ENCODE results near the gene EXTL1.

The EXTL1 gene

DNA sequence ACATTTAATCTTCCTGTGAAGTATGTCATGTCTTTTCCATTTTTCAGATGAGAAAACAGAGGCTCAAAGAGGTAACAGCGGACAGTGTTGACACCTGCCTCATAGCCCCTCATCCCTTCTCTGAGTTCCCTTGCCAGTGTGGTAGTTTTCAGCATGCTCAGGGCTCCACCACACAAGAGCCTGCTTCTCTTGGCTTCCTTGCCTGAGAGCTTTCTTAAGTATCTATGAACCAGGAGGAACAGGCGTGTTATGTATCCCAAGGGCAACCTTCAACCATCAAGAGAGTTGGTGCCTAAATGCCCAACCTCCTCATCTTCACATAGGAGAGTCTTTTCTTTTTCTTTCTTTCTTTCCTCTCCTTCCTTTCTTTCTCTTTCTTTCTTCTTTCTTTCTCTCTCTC lies 17.8 kb upstream of the EXTL1 start:
- Mint-ChIP-seq H3K27me3 (ENCODE audit: low read depth) (peaks cover 13% of the 10 kb centered on the region), H3K36me3 (ENCODE audit: low read depth) (no peaks in the 10 kb centered on the region), H3K9me3 (no peaks in the 10 kb centered on the region), H3K4me3 (no peak overlapping the region), H3K27ac (no peak overlapping the region), H3K4me1 (peaks cover 18% of the 10 kb centered on the region)
- TF ChIP-seq, protein P1, sequence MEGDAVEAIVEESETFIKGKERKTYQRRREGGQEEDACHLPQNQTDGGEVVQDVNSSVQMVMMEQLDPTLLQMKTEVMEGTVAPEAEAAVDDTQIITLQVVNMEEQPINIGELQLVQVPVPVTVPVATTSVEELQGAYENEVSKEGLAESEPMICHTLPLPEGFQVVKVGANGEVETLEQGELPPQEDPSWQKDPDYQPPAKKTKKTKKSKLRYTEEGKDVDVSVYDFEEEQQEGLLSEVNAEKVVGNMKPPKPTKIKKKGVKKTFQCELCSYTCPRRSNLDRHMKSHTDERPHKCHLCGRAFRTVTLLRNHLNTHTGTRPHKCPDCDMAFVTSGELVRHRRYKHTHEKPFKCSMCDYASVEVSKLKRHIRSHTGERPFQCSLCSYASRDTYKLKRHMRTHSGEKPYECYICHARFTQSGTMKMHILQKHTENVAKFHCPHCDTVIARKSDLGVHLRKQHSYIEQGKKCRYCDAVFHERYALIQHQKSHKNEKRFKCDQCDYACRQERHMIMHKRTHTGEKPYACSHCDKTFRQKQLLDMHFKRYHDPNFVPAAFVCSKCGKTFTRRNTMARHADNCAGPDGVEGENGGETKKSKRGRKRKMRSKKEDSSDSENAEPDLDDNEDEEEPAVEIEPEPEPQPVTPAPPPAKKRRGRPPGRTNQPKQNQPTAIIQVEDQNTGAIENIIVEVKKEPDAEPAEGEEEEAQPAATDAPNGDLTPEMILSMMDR (IDR thresholded peaks at IDR 0.05; ENCODE audit: unreplicated experiment in 3 of 3) = no peak

DNA sequence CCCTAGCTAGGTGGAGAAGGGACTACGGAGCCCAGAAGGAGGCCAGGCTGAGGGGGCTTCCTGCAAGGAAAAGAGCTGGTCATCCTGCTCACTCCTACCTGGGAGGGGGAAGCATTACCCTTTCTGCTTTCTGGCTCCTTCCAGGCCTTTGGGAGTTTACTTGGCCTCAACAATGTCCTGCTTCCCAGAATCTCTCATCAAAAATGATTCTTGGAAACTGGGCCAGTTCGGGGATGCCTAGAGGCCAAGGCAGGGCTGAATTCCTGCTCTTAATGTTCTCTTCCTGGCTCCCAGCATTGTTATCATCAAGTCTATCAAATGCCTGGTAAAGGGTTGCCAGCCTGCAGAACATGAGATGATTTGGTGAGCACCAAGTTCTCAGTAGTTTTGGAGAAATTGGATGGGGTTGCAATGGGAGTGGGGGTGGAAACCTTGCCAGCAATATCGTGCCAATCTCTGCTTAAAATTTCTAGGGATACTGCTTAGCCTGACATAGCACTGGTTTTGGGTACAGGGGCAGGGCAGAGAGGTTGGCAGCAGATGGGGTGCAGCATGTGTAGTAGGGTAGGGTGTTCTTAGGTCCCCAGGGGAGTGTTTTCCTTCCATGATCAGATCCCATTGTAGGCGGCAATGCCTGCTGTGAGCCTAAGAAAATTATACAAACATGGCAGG lies 16.0 kb upstream of the EXTL1 start:
- H3K9me3 Mint-ChIP-seq = no peaks in the 10 kb centered on the region
- peaks cover 9% of the 10 kb centered on the region for H3K27me3 Mint-ChIP-seq (ENCODE audit: low read depth)
- no peaks in the 10 kb centered on the region for H3K36me3 Mint-ChIP-seq (ENCODE audit: low read depth)
- TF ChIP-seq, protein P1 (IDR thresholded peaks at IDR 0.05; ENCODE audit: unreplicated experiment in 3 of 3) = no peak
- H3K4me3 Mint-ChIP-seq = no peak overlapping the region
- H3K4me1 Mint-ChIP-seq = peaks cover 12% of the 10 kb centered on the region
- peak overlapping the region in 1 of 3 experiments; percentile 35 for H3K27ac Mint-ChIP-seq

DNA sequence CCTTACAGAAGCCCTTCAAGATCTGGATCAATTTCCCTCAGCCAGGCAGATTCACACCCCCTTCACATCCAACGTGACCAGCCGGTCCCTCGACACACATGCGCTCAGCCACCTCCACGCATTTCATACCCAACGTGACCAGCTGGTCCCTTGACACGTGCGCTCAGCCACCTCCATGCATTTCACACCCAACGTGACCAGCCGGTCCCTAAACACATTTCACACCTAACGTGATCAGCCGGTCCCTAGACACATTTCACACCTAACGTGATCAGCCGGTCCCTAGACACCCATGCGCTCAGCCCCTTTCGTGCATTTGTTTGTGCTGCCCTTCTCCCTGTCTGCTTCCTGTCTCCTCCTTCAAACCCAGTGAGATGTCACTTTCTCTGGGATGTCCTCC lies 14.9 kb upstream of the EXTL1 start:
- Mint-ChIP-seq H3K9me3 (no peaks in the 10 kb centered on the region), H3K27me3 (ENCODE audit: low read depth) (peaks cover 14% of the 10 kb centered on the region), H3K27ac (no peak overlapping the region), H3K36me3 (ENCODE audit: low read depth) (no peaks in the 10 kb centered on the region), H3K4me3 (no peak overlapping the region), H3K4me1 (peaks cover 18% of the 10 kb centered on the region)
- TF ChIP-seq, protein P1 (IDR thresholded peaks at IDR 0.05; ENCODE audit: unreplicated experiment in 3 of 3) = no peak

DNA sequence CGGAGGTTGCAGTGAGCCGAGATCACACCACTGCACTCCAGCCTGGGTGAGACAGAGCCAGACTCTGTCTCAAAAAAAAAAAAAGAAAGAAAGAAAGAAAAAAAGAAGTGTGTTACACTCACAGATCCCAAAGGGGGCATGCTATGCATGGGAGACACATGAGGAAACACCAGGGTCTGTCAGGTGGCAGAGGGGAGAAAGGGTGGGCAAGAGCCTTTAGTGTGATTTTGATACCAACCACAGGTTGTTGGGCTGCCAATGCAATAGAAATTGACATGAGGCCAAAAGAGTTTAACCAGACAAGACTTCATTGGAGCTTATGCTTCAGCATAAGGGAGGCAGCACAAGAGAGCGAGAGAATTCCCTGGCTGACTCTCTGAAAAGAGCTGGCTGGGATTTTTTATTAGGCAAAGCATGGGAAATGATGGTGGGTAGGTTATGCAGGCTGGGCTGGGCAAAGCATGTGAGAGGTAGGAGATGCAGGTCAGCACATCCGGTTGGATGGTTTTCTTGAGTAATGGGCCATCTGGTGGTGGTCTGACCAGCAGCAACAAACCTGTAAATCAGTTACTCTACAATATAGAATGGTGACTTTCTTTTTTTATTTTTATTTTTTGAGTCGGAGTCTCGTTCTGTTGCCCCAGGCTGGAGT lies 11.7 kb upstream of the EXTL1 start:
- Mint-ChIP-seq H3K4me1 (peaks cover 23% of the 10 kb centered on the region), H3K36me3 (ENCODE audit: low read depth) (no peaks in the 10 kb centered on the region)

DNA sequence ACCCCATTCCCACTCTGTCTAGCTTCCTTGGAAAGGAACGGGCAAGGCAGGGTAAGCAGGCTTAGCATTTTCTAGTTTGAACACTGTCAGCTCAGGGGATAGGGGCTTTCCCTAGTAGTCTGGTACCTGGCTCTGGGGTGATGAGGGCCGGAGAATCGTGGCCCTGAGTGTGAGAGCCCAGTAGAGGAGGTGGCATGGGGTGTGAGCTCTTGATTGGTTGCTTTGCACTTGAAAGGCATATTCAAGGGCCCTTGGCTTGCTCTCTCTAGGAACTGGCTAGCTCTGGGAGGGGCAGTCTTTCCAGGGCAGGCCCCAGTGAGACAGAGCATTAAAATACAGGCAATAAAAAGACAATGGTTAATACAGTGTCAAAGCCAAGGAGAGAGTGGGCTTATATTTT lies 10.8 kb upstream of the EXTL1 start:
- Mint-ChIP-seq H3K4me3 (no peak overlapping the region), H3K9me3 (no peaks in the 10 kb centered on the region), H3K27ac (peak overlapping the region; percentile 11 to 56 (median 25)), H3K36me3 (ENCODE audit: low read depth) (no peaks in the 10 kb centered on the region), H3K4me1 (peaks cover 23% of the 10 kb centered on the region), H3K27me3 (ENCODE audit: low read depth) (peaks cover 7% of the 10 kb centered on the region)
- TF ChIP-seq, protein P1 (IDR thresholded peaks at IDR 0.05; ENCODE audit: unreplicated experiment in 3 of 3) = no peak

More for the DNA sequence above, 11.7 kb upstream of the EXTL1 start:
- H3K27me3 Mint-ChIP-seq (ENCODE audit: low read depth) = peaks cover 10% of the 10 kb centered on the region
- H3K9me3 Mint-ChIP-seq = no peaks in the 10 kb centered on the region
- H3K27ac Mint-ChIP-seq = peak overlapping the region; percentile 12 to 52 (median 13)
- TF ChIP-seq, protein P1 (IDR thresholded peaks at IDR 0.05; ENCODE audit: unreplicated experiment in 3 of 3) = peak; percentile 40 to 51 (median 42)
- no peak overlapping the region for H3K4me3 Mint-ChIP-seq
